ENCODE measurements around the gene CDCA3.
A peak's percentile ranks its signal among the peaks of the same experiment; 100 is the strongest.
"Not testable (repeated sequence)": the region's sequence is repeated elsewhere in the genome, so short reads cannot be mapped to it uniquely, and the experiment has no call there.

Gene CDCA3

DNA sequence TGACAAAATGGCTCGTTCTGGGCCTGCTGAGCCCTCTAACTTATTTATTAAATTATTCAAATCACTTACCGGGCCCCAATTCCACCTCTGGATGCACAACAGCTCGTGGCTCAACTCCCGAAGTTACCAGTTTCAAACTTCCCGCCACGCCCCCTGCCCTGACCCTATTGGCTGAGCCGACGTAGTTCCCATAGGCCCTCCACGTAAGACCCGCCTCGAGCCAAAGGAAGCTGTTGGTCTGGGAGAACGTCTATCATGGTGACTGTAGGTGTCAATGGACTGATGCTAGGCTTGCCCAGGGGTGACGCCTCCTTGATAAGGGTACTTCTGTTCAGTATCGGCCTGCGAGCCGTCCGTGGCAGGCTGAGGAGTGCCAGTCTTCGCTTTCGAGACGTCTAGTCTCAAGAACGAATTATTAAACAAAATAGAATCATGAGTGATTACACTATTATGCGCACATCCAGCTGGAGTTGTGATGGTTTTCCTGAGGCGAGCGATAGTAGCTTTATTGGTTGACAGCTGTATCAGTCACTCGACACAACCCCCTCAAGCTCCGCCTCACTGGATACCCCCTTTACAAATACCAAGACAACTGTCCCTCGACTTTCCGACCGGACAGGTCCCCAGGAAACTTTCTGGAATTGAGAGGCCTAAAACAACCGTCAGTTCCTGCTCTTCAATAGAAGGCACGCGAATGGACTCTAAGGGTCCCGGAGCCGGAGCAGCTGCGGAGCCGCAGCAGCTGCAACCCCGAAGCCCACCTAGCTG lies at the start of gene CDCA3:
CDCA3 (minus strand) TSS at position 134 of the 768 bp plus-strand sequence. CDS start 334 bp downstream, outside the sequence.
- peak; percentile 86 for DNase-seq

GRCh38 chr12:6899837-6900519 lies 48.9 kb upstream of the CDCA3 start:
- no peak for DNase-seq

DNA sequence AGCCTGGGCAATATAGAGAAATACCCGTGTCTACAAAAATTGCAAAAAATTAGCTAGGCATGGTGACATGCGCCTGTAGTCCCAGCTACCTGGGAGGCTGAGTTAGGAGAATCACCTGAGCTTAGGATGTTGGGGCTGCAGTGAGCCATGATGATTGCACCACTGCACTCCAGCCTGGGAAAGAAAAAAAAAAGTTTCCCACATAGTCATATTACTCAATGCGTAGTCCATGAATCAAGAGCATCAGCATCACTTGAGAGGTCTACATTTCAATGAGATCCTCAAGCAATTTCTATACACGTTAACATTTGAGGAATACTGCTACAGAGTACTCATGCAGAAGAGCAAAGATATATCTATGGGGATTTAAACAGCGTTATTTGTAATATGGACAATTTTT lies 48.3 kb upstream of the CDCA3 start:
- no peak for DNase-seq

DNA sequence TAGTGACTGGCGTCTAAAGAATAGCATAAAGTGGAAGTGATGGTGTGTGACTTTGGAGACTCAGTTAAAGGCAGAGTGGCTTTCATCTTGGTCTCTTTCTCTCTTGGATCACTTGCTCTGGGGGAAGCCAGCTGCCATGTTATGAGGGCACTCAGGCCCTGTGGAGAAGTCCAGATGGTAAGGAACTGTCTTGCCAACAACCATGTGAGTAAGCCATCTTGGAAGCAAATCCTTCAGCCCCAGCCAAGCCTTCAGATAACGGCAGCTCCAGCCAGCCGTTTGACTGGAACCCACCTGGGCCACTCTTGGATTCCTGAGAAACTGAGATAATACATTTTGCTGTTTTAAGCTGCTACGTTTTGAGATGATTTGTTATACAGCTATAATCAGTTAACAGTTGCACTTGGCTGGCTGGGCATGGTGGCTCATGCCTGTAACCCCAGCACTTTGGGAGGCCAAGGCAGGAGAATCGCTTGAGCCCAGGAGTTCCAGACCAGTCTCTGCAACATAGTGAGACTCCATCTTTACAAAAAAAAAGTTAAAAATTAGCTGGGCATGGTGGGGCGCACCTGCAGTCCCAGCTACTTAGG lies 45.9 kb upstream of the CDCA3 start:
- no peak for DNase-seq

GRCh38 chr12:6894321-6894720 lies 43.2 kb upstream of the CDCA3 start:
- no peak for DNase-seq

- DNase-seq: not testable (repeated sequence)
These were observed 41.6 kb upstream of the CDCA3 start for GRCh38 chr12:6892683-6893082.

DNA sequence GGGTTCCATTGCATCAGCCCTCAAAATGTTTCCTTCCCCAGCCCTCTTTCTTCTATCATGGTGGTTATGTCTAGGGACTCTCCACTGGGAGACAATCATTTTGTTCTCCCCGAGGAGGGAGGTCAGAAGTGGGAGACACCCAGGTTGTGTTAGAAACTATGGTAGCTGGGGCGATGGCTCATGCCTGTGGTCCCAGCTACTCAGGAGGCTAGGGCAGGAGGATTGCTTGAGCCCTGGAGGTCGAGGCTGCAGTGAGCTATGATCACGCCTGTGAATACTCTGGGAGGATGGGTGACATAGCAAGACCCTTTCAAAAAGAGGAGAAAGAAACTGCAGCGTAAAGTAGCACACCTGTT lies 40.5 kb upstream of the CDCA3 start:
- no peak for DNase-seq

DNA sequence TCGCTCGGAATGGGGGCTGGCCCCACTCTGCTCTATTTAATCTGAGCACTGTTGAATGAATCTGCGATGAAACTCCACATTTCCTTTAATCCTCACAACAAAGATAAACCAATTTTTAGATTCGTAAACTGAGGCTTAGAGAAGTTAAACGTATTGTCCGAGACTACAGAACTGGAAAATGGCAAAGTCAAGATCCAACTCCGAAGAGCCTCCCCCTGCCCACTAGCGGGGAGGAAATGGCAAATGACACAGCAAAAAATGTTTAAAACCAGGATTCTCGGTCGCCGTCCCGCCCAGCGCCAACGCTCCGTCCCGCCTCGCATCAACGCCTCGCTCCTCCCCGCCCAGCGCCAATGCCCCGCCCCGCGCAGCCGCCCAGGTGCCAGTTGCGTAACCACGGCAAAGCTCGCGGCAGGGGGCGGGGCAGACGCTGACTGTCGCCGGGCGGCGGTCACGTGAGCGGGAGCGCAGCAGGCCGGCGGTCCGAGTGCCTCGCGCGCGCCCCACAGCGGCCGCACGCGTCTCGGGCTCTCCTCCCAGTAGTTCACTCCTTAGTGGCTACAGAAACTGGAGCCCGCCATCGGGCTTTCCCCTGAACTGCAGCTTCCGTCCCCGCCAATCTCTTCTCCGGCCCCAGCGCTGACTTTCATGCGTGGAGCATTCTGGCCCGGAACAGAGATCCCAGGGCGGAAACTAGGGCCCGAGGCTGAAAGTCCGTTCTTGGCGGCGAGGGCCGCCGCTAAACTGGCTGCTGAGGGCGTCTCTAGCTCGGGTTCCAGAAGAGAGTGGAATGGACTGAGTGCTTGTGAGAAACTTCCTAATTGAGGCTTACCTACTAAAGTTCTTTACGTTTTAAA lies 39.9 kb upstream of the CDCA3 start:
- DNase-seq: peak; percentile 96

- not testable (repeated sequence) for DNase-seq
These were observed 38.9 kb upstream of the CDCA3 start for GRCh38 chr12:6889775-6890573.

DNA sequence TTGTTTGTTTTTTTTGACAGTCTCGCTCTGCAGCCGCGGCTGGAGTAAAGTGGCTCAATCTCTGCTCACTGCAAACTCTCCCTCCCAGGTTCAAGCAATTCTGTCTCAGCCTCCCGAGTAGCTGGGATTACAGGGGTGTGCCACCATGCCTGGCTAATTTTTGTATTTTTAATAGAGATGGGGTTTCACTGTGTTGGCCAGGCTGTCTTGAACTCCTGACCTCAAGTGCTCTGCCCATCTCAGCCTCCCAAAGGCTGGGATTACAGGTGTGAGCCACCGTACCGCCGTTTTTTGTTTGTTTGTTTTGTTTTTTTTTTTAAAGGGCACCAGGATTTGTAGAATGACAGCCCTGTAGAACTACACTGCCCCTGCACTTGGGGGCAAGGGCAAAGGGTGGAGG lies 37.7 kb upstream of the CDCA3 start:
- not testable (repeated sequence) for DNase-seq

GRCh38 chr12:6888360-6888759 lies 37.3 kb upstream of the CDCA3 start:
- DNase-seq: no peak

DNA sequence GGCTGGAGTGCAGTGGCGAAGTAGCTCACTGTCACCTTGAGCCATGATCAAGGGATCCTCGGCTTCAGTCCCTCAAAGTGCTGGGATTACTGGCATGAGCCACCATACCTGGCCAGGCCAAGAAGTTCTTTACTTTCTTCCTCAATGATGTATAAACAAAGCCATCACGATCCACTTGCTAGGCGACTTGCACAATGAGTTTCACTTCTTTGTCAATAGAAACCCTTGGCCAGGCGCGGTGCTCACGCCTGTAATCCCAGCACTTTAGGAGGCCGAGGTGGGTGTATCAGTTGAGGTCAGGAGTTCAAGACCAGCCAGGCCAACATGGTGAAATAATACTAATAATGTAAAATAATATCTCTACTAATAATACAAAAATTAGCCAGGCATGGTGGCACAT lies 36.4 kb upstream of the CDCA3 start:
- no peak for DNase-seq

GRCh38 chr12:6886206-6886999 lies 35.3 kb upstream of the CDCA3 start:
- DNase-seq: not testable (repeated sequence)

- DNase-seq: no peak
These were observed 33.5 kb upstream of the CDCA3 start for GRCh38 chr12:6884539-6884938.

GRCh38 chr12:6883683-6884082 lies 32.6 kb upstream of the CDCA3 start:
- DNase-seq: no peak

GRCh38 chr12:6883252-6883651 lies 32.2 kb upstream of the CDCA3 start:
- DNase-seq: no peak

DNA sequence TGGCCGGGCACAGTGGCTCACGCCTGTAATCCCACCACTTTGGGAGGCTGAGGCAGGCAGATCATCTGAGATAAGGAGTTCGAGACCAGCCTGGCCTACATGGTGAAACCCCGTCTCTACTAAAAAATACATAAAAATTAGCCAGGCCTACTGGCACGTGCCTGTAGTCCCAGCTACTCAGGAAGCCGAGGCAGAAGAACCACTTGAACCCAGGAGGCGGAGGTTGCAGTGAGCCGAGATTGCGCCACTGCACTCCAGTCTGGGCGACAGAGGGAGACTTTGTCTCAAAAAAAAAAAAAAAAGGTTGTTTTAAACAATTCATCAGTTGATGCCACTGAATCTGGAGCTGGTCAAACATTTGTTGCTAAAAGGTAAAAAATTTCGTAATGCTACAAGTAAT lies 28.7 kb upstream of the CDCA3 start:
- not testable (repeated sequence) for DNase-seq

- not testable (repeated sequence) for DNase-seq
These were observed 22.9 kb upstream of the CDCA3 start for GRCh38 chr12:6874015-6874368.

GRCh38 chr12:6873094-6874014 lies 22.3 kb upstream of the CDCA3 start, which contains the start of gene SPSB2:
TSS of gene SPSB2 (minus strand) at chr12:6873303. CDS start at chr12:6872901, 402 bp downstream.
- peak; percentile 97 for DNase-seq

All from GOT3 (cell line).